HG03558 (cell line): ENCODE measurements around the gene AGPAT2.

Experiments used
- ATAC-seq: cut with Tn5 transposase; IDR thresholded peaks from one replicate; pipeline ENCODE4 v1.9.1; 2021; ENCODE audit warnings: moderate number of reproducible peaks; ENCODE audit not compliant: unreplicated experiment; ENCODE audit errors: extremely low read depth

The AGPAT2 gene

GRCh38 chr9:136676297-136676794, 10.9 kb downstream of the AGPAT2 start:
- ATAC-seq: no peak

- ATAC-seq: no peak
These were observed 11.6 kb downstream of the AGPAT2 start for GRCh38 chr9:136675477-136676296.

- ATAC-seq: no peak
These were observed 12.4 kb downstream of the AGPAT2 start for GRCh38 chr9:136674786-136675349.

GRCh38 chr9:136673975-136674785, 13.1 kb downstream of the AGPAT2 start:
- no peak for ATAC-seq

GRCh38 chr9:136673088-136673974, 13.9 kb downstream of the AGPAT2 start:
- ATAC-seq: no peak

- no peak for ATAC-seq
These were observed 14.7 kb downstream of the AGPAT2 start for GRCh38 chr9:136672431-136673087.

- ATAC-seq: no peak
These were observed 15.4 kb downstream of the AGPAT2 start for GRCh38 chr9:136671646-136672430.

GRCh38 chr9:136671254-136671614, 16.0 kb downstream of the AGPAT2 start:
- no peak for ATAC-seq

- ATAC-seq: no peak
These were observed 16.5 kb downstream of the AGPAT2 start for GRCh38 chr9:136670576-136671253.

GRCh38 chr9:136669791-136670464, 17.3 kb downstream of the AGPAT2 start:
- ATAC-seq: no peak

GRCh38 chr9:136668983-136669790, 18.1 kb downstream of the AGPAT2 start:
- no peak for ATAC-seq

GRCh38 chr9:136667940-136668760, 19.1 kb downstream of the AGPAT2 start:
- ATAC-seq: no peak

GRCh38 chr9:136667214-136667939, 19.9 kb downstream of the AGPAT2 start:
- no peak for ATAC-seq

- ATAC-seq: no peak
These were observed 20.7 kb downstream of the AGPAT2 start for GRCh38 chr9:136666372-136667213.
